HG02678 (cell line): Measurements from ENCODE around the gene TRIM59.

Experiments used
- ATAC-seq: cut with Tn5 transposase; IDR thresholded peaks from one replicate; pipeline ENCODE4 v1.9.1; 2021; ENCODE audit warnings: mild to moderate bottlenecking, moderate library complexity; ENCODE audit not compliant: unreplicated experiment

Gene TRIM59

GRCh38 chr3:160403796-160404470 lies 45.7 kb downstream of the TRIM59 start:
- no peak for ATAC-seq

DNA sequence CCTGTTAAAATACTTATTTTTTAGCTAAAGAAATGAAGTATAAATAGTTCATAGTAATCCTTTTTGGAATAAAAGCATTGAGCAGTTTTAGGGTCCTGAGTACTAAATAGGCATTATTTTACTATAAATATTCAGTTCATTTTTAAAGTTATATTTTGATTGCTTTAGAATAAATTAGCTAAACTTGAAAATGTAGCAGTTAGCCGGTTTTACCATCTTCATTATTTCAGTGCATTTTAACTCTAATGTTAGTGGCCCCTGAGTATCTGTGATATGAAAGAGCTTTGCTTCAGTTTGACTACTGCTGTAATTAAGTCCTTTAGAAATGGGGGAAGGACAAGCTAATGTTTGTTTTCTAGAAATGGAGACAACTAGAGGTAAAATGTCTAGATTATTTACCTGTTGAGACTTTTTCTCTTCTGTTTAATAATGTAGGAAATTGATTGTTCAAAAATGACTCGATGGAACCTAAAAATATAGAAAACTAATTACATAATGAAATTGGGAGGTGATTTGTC lies 46.5 kb downstream of the TRIM59 start:
- ATAC-seq, result no peak

DNA sequence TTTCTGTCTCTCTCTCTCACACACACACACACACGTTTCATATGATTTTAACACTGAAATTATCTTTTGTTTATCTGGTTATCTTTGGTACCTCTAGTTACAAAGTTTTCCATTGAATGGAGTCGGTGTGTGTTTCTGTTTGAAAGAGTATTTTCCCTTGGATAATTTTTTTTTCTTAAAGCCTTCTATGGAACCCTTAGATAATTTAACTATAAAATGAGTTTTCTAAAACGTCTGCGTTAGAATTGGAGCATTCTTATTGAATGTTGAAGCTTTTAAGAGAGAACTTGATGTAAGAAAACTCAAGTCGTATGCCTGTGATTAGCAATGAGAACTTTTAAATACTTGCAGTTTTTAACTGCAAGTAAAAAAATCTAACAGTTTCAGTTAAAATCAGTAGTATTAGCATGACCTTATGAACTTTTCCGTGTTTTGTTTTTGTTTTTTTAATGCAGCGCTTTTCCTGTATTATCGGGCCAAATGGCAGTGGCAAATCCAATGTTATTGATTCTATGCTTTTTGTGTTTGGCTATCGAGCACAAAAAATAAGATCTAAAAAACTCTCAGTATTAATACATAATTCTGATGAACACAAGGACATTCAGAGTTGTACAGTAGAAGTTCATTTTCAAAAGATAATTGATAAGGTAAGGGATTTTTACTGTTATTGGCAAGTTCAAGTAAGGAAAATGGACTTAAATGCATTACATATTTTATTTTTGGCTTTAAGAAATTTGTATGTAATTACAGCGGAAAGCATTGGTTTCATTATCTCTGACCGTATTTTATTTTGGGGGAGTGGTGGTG lies 47.2 kb downstream of the TRIM59 start:
- ATAC-seq, result no peak

DNA sequence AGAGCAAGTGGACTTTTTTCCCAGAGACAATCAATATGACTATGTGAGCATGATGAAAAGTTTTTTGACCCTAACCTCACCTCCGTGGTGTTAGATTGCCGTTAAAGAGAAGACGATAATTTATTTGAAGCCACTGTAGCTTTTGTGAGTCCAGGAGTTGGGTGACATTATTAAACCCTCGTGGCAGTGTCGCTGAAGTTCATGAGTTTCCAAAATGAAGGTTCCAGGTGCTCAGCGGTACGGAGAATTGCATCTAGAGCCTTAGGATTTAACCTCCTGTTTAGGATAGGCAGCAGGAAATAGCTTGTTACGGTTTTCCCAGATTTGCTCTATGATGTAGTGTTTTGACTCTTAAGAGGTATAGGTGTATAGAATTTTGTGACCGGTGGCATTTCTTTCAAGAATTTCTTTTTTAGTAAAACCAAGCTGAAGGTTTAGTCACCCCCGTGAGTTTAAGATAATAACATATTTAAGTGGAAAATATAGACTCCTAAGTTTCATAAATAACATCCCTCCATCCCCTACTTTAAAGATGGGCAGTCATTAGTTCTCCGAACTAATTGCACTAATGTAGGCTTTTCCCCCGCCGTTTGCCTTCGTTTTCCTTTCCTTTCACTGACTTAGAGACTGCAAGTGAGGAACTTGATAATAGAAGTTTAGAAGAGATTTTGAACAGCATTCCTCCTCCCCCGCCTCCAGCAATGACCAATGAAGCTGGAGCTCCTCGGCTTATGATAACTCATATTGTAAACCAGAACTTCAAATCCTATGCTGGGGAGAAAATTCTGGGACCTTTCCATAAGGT lies 48.1 kb downstream of the TRIM59 start:
- no peak for ATAC-seq

GRCh38 chr3:160400702-160401150 lies 48.9 kb downstream of the TRIM59 start:
- ATAC-seq, result no peak

DNA sequence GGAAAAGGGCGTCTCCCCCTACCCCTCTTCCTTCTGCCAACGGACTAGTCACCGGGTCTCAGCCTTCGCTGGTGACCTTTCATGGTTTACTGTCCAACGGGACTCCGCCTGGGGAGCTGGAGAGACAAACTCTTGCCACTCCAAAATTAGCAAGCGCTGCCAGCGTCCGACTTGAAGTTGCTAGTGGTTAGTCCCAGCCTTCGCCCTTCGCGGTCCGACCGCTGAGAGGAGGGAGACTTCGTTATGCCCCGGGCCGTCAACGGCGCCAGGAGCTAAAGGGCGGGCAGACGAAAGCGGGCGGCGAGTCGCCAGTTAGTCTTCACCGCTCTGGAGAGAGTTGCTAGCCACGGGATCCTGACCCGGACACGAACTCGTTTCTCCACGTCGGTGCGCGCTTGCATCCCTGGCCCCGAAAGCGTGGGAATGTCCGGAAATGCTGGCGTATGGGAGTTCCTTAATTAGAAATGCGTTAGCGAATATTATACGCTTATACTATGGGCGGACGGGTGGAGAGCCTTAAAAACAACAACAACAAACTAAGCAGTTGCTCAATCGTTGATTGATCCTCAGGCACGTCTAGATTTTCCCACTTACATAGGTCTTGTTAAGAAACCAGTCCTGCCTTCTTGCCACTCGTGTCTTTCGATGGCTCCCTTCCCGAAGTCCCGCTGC lies 49.4 kb downstream of the TRIM59 start:
- peak; percentile 19 for ATAC-seq

GRCh38 chr3:160399125-160400029 lies 50.2 kb downstream of the TRIM59 start, which contains the start of the genes IFT80 and SMC4:
IFT80 (minus strand) TSS chr3:160399225; CDS start chr3:160384600, 14,625 bp downstream.
SMC4 (plus strand) TSS chr3:160399650; CDS start chr3:160400827, 1,177 bp downstream.
- peak; percentile 92 for ATAC-seq

DNA sequence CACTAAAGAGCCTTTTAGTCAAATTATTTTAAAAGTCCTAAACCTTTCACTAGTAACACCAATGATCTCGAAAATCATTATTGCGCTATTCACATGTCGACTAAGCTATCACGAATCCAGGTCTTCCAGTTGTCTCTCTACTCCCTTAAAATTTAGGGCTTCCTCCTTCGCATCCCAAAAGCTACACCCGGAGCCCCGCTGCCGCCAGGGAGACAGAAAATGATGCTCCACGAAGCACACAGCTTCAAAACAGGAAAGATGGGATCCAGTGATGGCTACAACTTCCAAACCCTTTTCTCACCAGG lies 50.8 kb downstream of the TRIM59 start:
- peak; percentile 5 for ATAC-seq

- ATAC-seq, result no peak
Measured at GRCh38 chr3:160395297-160395696, 54.3 kb downstream of the TRIM59 start.

GRCh38 chr3:160394009-160394392 lies 55.6 kb downstream of the TRIM59 start:
- no peak for ATAC-seq

DNA sequence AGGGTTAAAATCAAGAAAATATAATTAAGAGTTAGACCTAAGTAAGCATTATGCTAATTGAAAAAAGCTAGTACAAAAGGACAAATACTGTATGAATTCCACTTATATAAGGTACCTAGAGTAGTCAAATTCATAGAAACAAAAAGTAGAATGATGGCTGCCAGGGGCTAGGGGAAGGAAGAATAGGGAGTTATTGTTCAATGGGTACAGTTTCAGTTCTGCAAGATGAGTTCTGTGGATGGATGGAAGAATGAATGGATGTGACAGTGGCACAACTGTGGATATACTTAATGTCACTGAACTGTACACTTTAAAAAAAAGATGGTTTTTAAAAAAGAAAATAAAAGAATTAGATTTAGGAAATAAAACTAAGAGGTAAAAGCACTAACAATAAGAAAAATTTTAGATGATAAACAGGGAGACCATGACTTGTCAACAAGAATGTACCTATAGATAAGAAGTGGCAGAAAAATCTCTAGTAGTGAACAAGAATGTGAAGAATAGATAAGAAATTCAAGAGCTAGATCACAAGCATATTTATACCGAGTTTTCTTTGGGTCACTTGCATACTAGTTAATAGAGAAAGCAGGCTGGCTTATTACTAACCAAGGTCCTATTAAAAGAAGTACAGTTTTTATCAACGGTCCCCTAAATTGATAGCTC lies 56.1 kb downstream of the TRIM59 start:
- ATAC-seq, result no peak

DNA sequence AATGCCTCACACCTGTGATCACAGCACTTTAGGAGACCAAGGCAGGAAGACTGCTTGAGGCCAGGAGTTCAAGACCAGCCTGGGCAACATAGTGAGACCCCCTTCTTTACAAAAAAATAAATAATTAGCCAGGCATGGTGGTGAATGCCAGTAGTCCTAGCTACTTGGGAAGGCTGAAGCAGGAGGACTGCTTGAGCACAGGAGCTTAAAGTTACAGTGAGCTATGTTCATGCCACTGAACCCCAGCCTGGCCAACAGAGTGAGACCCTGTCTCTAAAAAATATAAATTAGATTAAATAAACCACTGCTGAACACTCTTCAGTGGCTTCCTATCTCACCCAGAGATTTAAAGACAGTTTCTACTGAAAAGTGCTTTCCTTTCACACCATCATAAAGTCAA lies 56.8 kb downstream of the TRIM59 start:
- no peak for ATAC-seq

DNA sequence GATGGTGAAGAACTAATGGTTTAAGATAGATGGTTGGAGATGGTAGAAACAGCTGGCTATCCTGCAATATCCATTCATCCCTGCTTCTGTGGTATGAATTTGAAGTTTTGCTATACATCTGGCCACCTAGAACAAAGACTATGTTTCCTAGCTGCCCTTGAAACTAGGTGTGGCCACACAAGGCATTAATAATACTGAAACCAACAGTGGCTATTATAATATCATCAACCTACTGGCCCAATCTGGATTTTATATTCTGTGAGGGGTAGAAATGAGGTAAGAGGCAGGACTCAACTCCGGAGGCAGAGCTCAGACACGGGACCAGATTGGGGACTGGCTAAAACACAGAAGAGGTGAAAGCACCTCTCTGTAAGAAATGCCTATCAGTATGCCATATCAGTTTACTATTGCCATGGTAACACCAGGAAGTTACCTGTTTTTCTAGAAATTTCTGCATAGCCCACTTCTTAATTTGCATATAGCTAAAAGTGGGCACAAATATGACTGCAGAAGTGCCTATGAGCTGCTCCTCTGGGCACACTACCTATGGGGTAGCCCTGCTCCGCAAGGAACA lies 58.9 kb downstream of the TRIM59 start:
- peak; percentile 50 for ATAC-seq
